Upper lobe of left lung (tissue), 4 donors: ENCODE measurements around the gene SORD.
"Not testable (repeated sequence)": the region's sequence is repeated elsewhere in the genome, so short reads cannot be mapped to it uniquely, and the experiment has no call there.

Experiments
- CTCF ChIP-seq, 6 experiments: fragments of 450-650 bp in 4 of 6; fragments of 200-600 bp in 2 of 6; sonication (generic) in 2 of 6; IDR thresholded peaks; one replicate each; pipeline ENCODE4 v1.5.1; 2016 to 2019; ENCODE audit warnings: antibody characterized with exemption in 6 of 6
- POLR2A ChIP-seq, 4 donors: fragments of 450-650 bp; IDR thresholded peaks; one replicate each; pipeline ENCODE4 v1.5.1; 2016 to 2017; ENCODE audit warnings: antibody characterized with exemption in 4 of 4, mild to moderate bottlenecking in 2 of 4
- POLR2AphosphoS5 ChIP-seq, 2 donors: sonication (generic); formaldehyde crosslinking; IDR thresholded peaks; one replicate each; pipeline ENCODE4 v1.5.1; 2017; ENCODE audit warnings: antibody characterized with exemption in 2 of 2

- TF ChIP-seq CTCF, POLR2A, POLR2AphosphoS5 (IDR thresholded peaks at IDR 0.05): not testable (repeated sequence)
Observed at GRCh38 chr15:45075440-45076320, 52.7 kb downstream of the SORD start.
